OCI-LY1 (cell line): Measurements from ENCODE around the gene DPPA2.

Experiments used
- H2AFZ ChIP-seq: fragments of 200-600 bp; sonication (generic), shearing (Covaris generic); 2 replicates; pipeline ENCODE4 v1.6.0; 2014; ENCODE audit warnings: antibody characterized with exemption, mild to moderate bottlenecking, low read length
- H3F3A ChIP-seq: fragments of 200-600 bp; sonication (generic), shearing (Covaris generic); 2 replicates; pipeline ENCODE4 v1.6.0; 2014; ENCODE audit warnings: mild to moderate bottlenecking, antibody characterized with exemption, low read length, moderate library complexity; ENCODE audit not compliant: insufficient read depth
- H3K27ac ChIP-seq: fragments of 200-600 bp; sonication (generic); 2 replicates; pipeline ENCODE4 v1.5.1; 2014; ENCODE audit warnings: low read length, mixed run types, mild to moderate bottlenecking, low read depth; ENCODE audit not compliant: poor library complexity, severe bottlenecking
- H3K27me3 ChIP-seq: fragments of 200-600 bp; sonication (generic); 2 replicates; pipeline ENCODE4 v1.6.0; 2014; ENCODE audit warnings: antibody characterized with exemption, mild to moderate bottlenecking, low read length, moderate library complexity; ENCODE audit not compliant: insufficient read depth
- H3K36me3 ChIP-seq: fragments of 200-600 bp; sonication (generic); 2 replicates; pipeline ENCODE4 v1.6.1; 2014; ENCODE audit warnings: mild to moderate bottlenecking, antibody characterized with exemption, low read length, moderate library complexity, mixed read lengths; ENCODE audit not compliant: insufficient read depth
- H3K4me1 ChIP-seq: fragments of 200-600 bp; sonication (generic); 2 replicates; pipeline ENCODE4 v1.5.1; 2014; ENCODE audit warnings: mild to moderate bottlenecking, low read length, moderate library complexity; ENCODE audit not compliant: insufficient read depth, severe bottlenecking
- H3K4me2 ChIP-seq: fragments of 200-600 bp; sonication (generic), shearing (Covaris generic); 2 replicates; pipeline ENCODE4 v1.6.1; 2014; ENCODE audit warnings: low read length
- H3K4me3 ChIP-seq: fragments of 200-600 bp; sonication (generic); 2 replicates; pipeline ENCODE4 v1.5.1; 2014; ENCODE audit warnings: low read length, low read depth, mild to moderate bottlenecking, mixed read lengths; ENCODE audit not compliant: poor library complexity, severe bottlenecking
- H3K79me2 ChIP-seq: fragments of 200-600 bp; shearing (Covaris generic); 2 replicates; pipeline ENCODE4 v1.6.1; 2016; ENCODE audit warnings: mixed run types, low read length, mixed read lengths; ENCODE audit not compliant: insufficient read depth
- H3K9ac ChIP-seq: fragments of 200-600 bp; sonication (generic), shearing (Covaris generic); 2 replicates; pipeline ENCODE4 v1.6.1; 2014; ENCODE audit warnings: mild to moderate bottlenecking, low read length, mixed read lengths
- H3K9me2 ChIP-seq: fragments of 200-600 bp; sonication (generic), shearing (Covaris generic); 2 replicates; pipeline ENCODE4 v1.6.1; 2014; ENCODE audit warnings: low read depth, mild to moderate bottlenecking, low read length, mixed read lengths
- H3K9me3 ChIP-seq: fragments of 200-600 bp; shearing (Covaris generic); 2 replicates; pipeline ENCODE4 v1.6.1; 2014; ENCODE audit warnings: low read length, mixed read lengths
- H4K20me1 ChIP-seq: fragments of 200-600 bp; sonication (generic), shearing (Covaris generic); 2 replicates; pipeline ENCODE4 v1.6.0; 2016; ENCODE audit warnings: mild to moderate bottlenecking, low read length; ENCODE audit not compliant: insufficient read depth
- CTCF ChIP-seq: fragments of 200-600 bp; sonication (generic), shearing (Covaris generic); IDR thresholded peaks from 2 replicates; pipeline ENCODE4 v1.5.1; 2017; ENCODE audit warnings: mild to moderate bottlenecking, antibody characterized with exemption, low read length, moderate library complexity, mixed read lengths
- EZH2 ChIP-seq: fragments of 200-600 bp; sonication (generic), shearing (Covaris generic); IDR thresholded peaks from 2 replicates; pipeline ENCODE4 v1.8.0; 2017; ENCODE audit warnings: borderline replicate concordance, mixed run types, mild to moderate bottlenecking, antibody characterized with exemption, low read length, moderate library complexity, mixed read lengths

DPPA2 gene

GRCh38 chr3:109316162-109316730, at the start of gene DPPA2:
TSS of gene DPPA2 (minus strand) at chr3:109316517. CDS start at chr3:109314542, 1,975 bp downstream.
- Histone ChIP-seq H3K4me2 (no peak within 1 kb of the TSS), H2AFZ (no peak within 1 kb of the TSS), H3K27ac (no peak within 1 kb of the TSS), H3K79me2 (no peaks in the 10 kb centered on the region), H3K36me3 (no peaks in the 10 kb centered on the region), H3K9me2 (no peaks in the 10 kb centered on the region), H3K9ac (no peak within 1 kb of the TSS), H4K20me1 (no peaks in the 10 kb centered on the region), H3K9me3 (no peaks in the 10 kb centered on the region), H3K27me3 (no peaks in the 10 kb centered on the region), H3K4me1 (no peaks in the 10 kb centered on the region), H3F3A (no peaks in the 10 kb centered on the region), H3K4me3 (no peak within 1 kb of the TSS)
- no peak for TF ChIP-seq EZH2
- TF ChIP-seq CTCF = no peak

DNA sequence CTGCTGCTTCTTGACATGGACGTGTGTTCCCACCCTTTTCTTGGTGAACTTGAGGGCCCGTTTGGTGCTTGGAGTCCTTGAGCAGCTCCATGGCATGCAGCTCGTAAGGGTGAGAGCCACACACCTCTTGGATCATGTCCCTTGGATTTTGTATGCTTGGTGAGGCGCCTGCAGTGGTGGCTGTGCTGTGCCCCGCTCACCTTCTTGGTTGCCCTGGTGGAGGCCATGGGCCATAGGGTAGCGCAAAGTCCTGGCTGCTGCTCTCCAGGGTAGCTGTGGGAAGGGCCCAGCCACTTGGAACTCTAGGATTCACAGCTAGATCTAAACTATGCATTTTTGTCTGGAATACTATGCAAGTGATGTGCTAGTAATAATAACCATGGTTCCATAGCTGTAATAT, 47.8 kb upstream of the DPPA2 start:
- Histone ChIP-seq H3K36me3 (no peaks in the 10 kb centered on the region), H3K4me1 (no peaks in the 10 kb centered on the region)

DNA sequence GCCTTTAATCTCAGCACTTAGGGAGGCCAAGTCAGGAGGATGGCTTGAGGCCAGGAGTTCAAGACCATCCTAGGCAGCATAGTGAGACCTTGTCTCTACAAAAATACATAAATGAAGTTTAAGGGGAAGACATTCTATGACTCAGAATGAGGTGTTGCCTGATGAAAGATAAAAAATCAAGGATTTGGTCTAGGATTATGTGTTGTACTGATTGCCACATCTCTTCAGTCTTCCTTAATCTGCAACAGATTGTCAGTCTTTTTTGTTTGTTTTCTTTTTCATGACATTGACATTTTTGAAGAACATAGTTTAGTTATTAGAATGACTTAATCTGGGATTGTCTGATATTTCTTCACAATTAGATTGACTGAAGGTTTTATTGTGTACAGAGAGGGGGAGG, 47.3 kb upstream of the DPPA2 start:
- Histone ChIP-seq H2AFZ (no peak overlapping the region), H3K9me3 (no peaks in the 10 kb centered on the region), H3F3A (no peaks in the 10 kb centered on the region), H3K9me2 (no peaks in the 10 kb centered on the region), H3K79me2 (no peaks in the 10 kb centered on the region), H3K4me1 (no peaks in the 10 kb centered on the region), H3K27ac (no peak overlapping the region), H3K4me3 (no peak overlapping the region), H4K20me1 (no peaks in the 10 kb centered on the region), H3K9ac (no peak overlapping the region), H3K36me3 (no peaks in the 10 kb centered on the region), H3K27me3 (no peaks in the 10 kb centered on the region), H3K4me2 (no peak overlapping the region)
- TF ChIP-seq EZH2 (no peak), CTCF (no peak)

More for the DNA sequence above, 47.8 kb upstream of the DPPA2 start:
- Histone ChIP-seq H3K79me2 (no peaks in the 10 kb centered on the region), H3K9ac (no peak overlapping the region), H3K27ac (no peak overlapping the region), H3K4me2 (no peak overlapping the region), H3K9me2 (no peaks in the 10 kb centered on the region), H3K9me3 (no peaks in the 10 kb centered on the region), H3K27me3 (no peaks in the 10 kb centered on the region), H3K4me3 (no peak overlapping the region), H2AFZ (no peak overlapping the region), H3F3A (no peaks in the 10 kb centered on the region), H4K20me1 (no peaks in the 10 kb centered on the region)
- no peak for TF ChIP-seq EZH2
- TF ChIP-seq CTCF = no peak
